Measurements from ENCODE around the gene CNN2. TPM values are rescaled to one million over a fixed set of nuclear protein-coding genes. Genes with fewer than 3 reads are reported as not detected.
"Not testable (repeated sequence)": the region's sequence is repeated elsewhere in the genome, so short reads cannot be mapped to it uniquely, and the experiment has no call there.

CNN2 gene
- total RNA-seq, 4 donors from 2014 or later, result 2.2 to 10.1 (median 4.1) TPM

DNA sequence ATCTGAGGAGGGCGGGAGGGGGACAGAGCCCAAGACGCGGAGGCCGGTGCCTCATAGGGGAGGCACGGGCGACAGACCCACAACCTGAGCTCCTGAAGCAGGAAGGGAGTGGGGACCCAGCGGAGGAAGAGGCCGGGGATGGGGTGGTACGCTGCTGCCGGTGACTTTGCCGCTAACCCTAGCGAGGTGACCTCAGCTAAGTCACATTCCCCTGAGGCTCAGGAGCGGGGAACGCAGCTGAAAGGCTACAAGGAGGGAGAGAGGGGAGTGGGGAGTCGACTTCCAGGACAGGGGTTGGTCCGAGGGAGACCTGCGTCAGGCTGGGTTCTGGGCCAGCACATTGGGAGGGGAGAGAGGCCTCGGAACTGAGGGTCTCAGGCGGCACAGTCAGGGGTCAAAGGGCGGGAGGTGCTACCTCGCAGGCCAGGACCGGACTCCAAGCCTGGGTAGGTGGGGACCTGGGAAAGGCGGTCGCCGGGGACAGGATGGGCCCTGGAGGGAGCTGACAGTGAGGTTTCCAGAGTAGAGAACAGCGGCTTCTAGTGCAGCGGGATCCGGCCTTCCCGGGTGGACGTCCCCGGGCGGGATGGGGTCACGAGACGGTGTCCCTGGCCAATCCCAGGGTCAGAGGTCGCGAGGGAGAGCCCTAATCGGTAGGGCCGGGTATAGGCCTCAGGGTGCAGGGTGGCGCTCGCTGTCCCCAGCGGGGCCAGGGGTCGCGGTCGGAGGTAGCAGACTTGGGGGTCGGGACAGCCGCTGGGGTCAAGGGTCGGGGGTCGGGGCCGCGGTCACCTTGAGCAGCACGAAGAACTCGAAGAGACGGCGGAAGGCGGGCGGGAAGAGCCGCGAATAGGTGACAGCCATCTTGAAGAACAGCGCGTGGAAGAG is 6.2 kb upstream of the CNN2 start:
- peaks cover 46 to 55% of the 10 kb centered on the region in 2 donors for H3K4me1 ChIP-seq
- ATAC-seq, result no peak

GRCh38 chr19:1020868-1021425 is 5.5 kb upstream of the CNN2 start, which contains the start of gene TMEM259:
TSS of gene TMEM259 (minus strand) at chr19:1021123. CDS start at chr19:1020996, 127 bp downstream.
- Histone ChIP-seq H3K27ac (peak within 1 kb of the TSS; percentile 89 to 94 (median 91)), H3K36me3 (no peaks in the 10 kb centered on the region), H3K27me3 (peaks cover 3 to 9% (median 8%) of the 10 kb centered on the region in 3 donors), H3K9me3 (no peaks in the 10 kb centered on the region), H3K4me3 (peak within 1 kb of the TSS; percentile 86 to 99 (median 90)), H3K4me1 (peaks cover 40 to 48% of the 10 kb centered on the region in 2 donors)
- peak; percentile 79 to 85 for ATAC-seq
- peak in 1 of 5 experiments; percentile 27 for TF ChIP-seq CTCF (IDR thresholded peaks at IDR 0.05 in 4 of 5, conservative IDR thresholded peaks at IDR 0.05 in 1 of 5)
- peak; percentile 77 to 85 for TF ChIP-seq POLR2A (IDR thresholded peaks at IDR 0.05)
- intact Hi-C loops (cut with DNase I; ENCODE audit: low total_unique reads), result loop anchor here (1.0 to 5.0 kb wide), 3 partner anchors 20 to 81 kb away; partner anchors contain the start of genes GPX4 and WDR18
- peak; percentile 97 to 98 for DNase-seq
- in situ Hi-C loops (cut with MboI; ENCODE audit: low sequenced_read_pairs in 4 of 4), result no loop called here

More for the DNA sequence above, 6.2 kb upstream of the CNN2 start:
- intact Hi-C loops (cut with DNase I; ENCODE audit: low total_unique reads) (loop anchor here (5.0 kb wide), 2 partner anchors 82 to 438 kb away; partner anchors contain the start of gene GPX4), in situ Hi-C loops (cut with MboI; ENCODE audit: low sequenced_read_pairs in 4 of 4) (no loop called here)
- Histone ChIP-seq H3K4me3 (peak overlapping the region; percentile 86 to 99 (median 90)), H3K36me3 (no peaks in the 10 kb centered on the region), H3K27me3 (peaks cover 0 to 2% (median 1%) of the 10 kb centered on the region in 3 donors), H3K27ac (peak overlapping the region; percentile 89 to 94 (median 91)), H3K9me3 (no peaks in the 10 kb centered on the region)
- no peak for TF ChIP-seq CTCF (IDR thresholded peaks at IDR 0.05 in 4 of 5, conservative IDR thresholded peaks at IDR 0.05 in 1 of 5)
- TF ChIP-seq POLR2A (IDR thresholded peaks at IDR 0.05), result no peak
- DNase-seq, result peak in 1 of 2 donors; percentile 48

DNA sequence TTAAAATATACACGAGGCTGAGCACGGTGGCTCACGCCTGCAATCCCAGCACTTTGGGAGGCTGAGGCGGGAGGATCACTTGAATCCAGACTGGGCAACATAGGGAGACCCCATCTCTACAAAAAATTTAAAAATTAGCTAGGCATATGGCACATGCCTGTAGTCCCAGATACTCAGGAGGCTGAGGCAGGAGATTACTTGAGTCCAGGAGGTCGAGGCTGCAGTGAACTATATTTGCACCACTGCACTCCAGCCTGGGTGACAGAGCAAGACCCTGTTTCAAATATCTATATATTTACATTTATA is 2.6 kb upstream of the CNN2 start:
- H3K27ac ChIP-seq, ATAC-seq: not testable (repeated sequence)
- peaks cover 11 to 27% of the 10 kb centered on the region in 2 donors for H3K4me1 ChIP-seq

GRCh38 chr19:1025080-1025479 is 1.3 kb upstream of the CNN2 start:
- peaks cover 0 to 14% of the 10 kb centered on the region in 2 donors for H3K4me1 ChIP-seq
- ATAC-seq; H3K4me3 ChIP-seq; H3K9me3 ChIP-seq; H3K36me3 ChIP-seq; intact Hi-C loops (cut with DNase I; ENCODE audit: low total_unique reads); DNase-seq; H3K27ac ChIP-seq; in situ Hi-C loops (cut with MboI; ENCODE audit: low sequenced_read_pairs in 4 of 4): not testable (repeated sequence)
- H3K27me3 ChIP-seq, result peaks cover 21 to 36% (median 32%) of the 10 kb centered on the region in 3 donors

More for the DNA sequence above, 2.6 kb upstream of the CNN2 start:
- H3K9me3 ChIP-seq; in situ Hi-C loops (cut with MboI; ENCODE audit: low sequenced_read_pairs in 4 of 4); H3K4me3 ChIP-seq; DNase-seq; H3K36me3 ChIP-seq: not testable (repeated sequence)
- peaks cover 21 to 36% (median 32%) of the 10 kb centered on the region in 3 donors for H3K27me3 ChIP-seq
- intact Hi-C loops (cut with DNase I; ENCODE audit: low total_unique reads), result loop anchor here (5.0 kb wide), 1 partner anchor 78 kb away; the partner anchor contains the start of gene GPX4

DNA sequence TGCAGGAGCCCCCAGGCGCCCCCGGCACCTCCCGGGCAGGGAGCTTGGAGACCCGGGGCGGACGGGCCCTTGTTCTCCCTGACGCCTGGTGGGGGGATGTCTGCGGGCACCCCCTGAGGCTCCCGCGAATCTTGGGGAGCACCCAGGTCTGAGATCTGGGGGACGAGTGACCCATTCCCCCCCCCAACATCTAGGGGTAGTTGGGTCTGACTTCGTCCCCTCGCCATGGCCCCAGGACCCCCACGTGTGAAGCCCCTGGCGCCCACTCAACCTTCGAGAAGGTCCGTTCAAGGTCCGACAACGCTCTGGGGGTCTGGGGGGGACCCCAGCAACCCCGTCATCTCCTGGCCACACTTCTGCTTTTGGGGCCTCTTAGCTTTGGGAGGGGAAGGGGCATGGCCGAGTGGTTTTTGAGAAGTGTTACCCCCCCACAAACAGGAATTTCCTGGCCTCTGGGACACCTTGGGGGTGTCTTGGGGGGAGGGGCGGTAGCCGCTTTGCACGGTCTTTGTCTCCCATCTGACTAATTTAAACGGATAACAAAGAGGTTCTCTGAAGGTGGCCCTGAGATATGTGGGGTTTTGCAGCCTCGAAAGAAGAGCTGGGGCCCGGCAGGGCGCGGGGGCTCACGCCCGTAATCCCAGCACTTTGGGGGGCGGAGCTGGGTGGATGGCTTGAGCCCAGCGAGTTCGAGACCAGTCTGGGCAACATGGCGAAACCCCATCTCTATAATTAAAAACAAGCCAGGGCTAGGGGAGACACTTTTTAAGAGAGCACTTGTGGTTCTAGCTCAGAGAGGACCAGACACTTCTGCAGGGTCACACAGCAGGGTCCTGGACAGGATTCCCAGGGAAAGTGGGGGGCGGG is 608 bp downstream of the CNN2 start:
- Histone ChIP-seq H3K4me1 (peaks cover 0 to 8% of the 10 kb centered on the region in 2 donors), H3K9me3 (no peaks in the 10 kb centered on the region), H3K36me3 (no peaks in the 10 kb centered on the region), H3K27ac (peak overlapping the region; percentile 42 to 80 (median 74)), H3K27me3 (peaks cover 21 to 36% (median 32%) of the 10 kb centered on the region in 3 donors), H3K4me3 (peak overlapping the region; percentile 46 to 62 (median 58))
- intact Hi-C loops (cut with DNase I; ENCODE audit: low total_unique reads), result no loop called here
- TF ChIP-seq POLR2A (IDR thresholded peaks at IDR 0.05) (peak in 1 of 2 donors; percentile 0), CTCF (IDR thresholded peaks at IDR 0.05 in 4 of 5, conservative IDR thresholded peaks at IDR 0.05 in 1 of 5) (no peak)
- in situ Hi-C loops (cut with MboI; ENCODE audit: low sequenced_read_pairs in 4 of 4), result no loop called here
- DNase-seq, result no peak
- peak in 1 of 2 donors; percentile 3 for ATAC-seq

Data from gastrocnemius medialis (tissue), 4 donors.